GM21737 (cell line): Measurements from ENCODE around the gene CNKSR1.

ENCODE experiments used
- ATAC-seq: cut with Tn5 transposase; IDR thresholded peaks from one replicate; pipeline ENCODE4 v1.9.1; 2021; ENCODE audit warnings: mild to moderate bottlenecking, moderate library complexity; ENCODE audit not compliant: unreplicated experiment

CNKSR1 gene

GRCh38 chr1:26182383-26182696 lies 5.0 kb downstream of the CNKSR1 start:
- ATAC-seq, result no peak

GRCh38 chr1:26184086-26184485 lies 6.8 kb downstream of the CNKSR1 start:
- ATAC-seq, result no peak

DNA sequence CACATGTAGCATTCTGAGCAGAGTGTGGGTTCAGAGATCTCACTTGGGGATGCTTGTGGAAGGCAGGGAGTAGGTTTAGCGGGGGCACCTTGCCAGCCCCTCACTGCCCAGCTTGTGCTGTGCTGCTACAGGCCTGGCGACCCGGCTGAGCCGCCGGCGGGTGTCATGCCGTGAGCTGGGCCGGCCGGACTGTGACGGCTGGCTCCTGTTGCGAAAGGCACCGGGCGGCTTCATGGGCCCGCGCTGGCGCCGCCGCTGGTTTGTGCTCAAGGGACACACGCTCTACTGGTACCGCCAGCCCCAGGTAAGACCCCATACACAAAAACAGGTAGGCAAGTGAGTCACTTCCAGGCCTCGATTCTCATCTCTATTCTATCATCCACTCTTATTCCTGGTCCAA lies 7.6 kb downstream of the CNKSR1 start:
- ATAC-seq, result no peak

GRCh38 chr1:26187882-26188281 lies 10.6 kb downstream of the CNKSR1 start:
- no peak for ATAC-seq

GRCh38 chr1:26188477-26188876 lies 11.2 kb downstream of the CNKSR1 start:
- ATAC-seq, result no peak

DNA sequence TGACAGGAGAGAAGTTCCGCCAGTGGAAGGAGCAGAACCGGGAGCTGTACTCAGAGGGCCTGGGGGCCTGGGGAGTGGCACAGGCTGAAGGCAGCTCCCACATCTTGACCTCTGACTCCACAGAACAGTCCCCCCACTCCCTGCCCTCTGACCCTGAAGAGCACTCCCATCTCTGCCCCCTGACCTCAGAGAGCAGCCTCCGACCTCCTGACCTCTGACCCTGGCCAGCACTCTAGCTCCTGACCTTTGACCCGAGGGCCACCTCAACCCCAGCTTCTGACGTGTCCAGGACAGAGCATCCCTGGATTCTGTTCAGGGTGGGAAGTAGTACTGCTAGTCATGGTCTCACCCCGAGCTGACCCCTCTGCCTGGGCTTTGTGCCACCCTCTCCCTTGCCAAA lies 12.0 kb downstream of the CNKSR1 start:
- no peak for ATAC-seq

DNA sequence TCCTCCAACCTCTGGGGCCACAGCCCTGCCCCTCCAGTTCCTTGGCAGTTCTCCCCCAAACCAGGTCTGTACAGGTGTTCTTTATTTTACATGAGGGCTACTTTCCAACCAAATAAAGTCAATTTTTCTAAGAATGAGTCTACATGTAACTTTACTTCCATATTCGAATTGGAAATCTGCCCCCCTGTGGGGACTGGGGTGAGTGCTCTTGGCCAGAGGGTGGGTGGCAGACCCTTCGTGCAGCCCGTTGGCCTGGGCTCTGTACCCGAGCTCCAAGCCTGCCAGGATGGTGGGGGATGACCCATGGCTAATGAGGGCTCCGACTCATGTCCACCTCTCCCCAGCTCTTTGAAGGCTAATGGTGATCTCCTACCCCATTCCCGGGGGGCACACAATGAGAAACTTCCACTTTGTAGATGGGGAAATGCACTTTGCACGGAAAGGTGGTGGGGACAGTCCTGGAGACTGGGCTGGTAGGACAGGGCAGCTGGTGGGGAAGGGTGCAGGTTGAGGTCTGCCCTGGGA lies 12.5 kb downstream of the CNKSR1 start:
- no peak for ATAC-seq

DNA sequence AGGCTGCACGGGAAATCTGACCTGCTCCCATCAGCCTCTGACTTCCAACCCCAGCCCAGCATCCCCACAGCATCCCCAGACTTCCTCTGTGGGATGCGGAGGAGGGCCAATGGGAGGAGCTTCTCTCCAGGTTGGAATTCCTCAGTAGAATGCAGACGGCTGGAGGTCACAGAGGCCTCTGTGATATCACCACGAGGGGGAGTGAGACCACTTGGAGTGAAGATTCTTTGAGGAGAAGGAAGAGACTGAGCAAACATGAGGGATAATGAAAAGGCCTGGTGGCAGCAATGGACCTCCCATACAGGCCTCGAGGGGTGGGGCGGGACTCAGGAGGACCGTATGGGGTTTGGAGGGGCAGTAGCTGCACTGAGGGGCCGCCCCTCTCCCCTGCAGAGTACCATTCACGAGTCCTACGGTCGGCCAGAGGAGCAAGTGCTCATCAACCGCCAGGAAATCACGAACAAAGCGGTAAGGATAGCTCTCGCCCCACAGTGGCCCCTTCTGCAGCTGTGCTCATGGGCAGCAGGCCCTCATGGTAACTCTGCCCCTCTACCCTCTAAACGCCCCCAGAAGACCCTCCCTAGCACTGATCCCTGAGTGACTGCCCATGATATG lies 13.2 kb downstream of the CNKSR1 start, which contains the start of gene CATSPER4:
Gene CATSPER4, plus strand, starts transcription at position 230 of the 615 bp plus-strand sequence. Its CDS starts 26 bp downstream, at position 256.
- no peak for ATAC-seq

DNA sequence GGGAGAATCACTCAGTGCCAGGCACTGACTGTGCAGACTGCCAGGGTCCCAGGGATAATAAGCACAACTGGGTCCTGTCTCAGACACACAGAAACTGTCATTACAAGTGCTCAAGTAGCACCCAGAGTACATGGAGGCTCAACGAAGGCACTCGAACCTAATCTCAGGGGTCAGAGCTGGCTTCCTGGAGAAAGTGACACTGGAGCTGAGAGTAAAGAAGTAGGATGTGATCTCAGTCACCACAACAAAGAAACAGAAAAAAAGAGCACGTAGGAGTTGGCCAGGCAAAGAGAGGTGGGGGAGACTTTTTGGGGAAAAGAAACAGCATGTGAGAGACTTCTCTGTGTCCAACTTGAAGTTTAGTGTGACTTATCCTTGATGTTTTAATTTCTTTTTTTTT lies 14.4 kb downstream of the CNKSR1 start:
- no peak for ATAC-seq

GRCh38 chr1:26195805-26196204 lies 18.5 kb downstream of the CNKSR1 start:
- ATAC-seq, result no peak

GRCh38 chr1:26197301-26197700 lies 20.0 kb downstream of the CNKSR1 start:
- no peak for ATAC-seq

DNA sequence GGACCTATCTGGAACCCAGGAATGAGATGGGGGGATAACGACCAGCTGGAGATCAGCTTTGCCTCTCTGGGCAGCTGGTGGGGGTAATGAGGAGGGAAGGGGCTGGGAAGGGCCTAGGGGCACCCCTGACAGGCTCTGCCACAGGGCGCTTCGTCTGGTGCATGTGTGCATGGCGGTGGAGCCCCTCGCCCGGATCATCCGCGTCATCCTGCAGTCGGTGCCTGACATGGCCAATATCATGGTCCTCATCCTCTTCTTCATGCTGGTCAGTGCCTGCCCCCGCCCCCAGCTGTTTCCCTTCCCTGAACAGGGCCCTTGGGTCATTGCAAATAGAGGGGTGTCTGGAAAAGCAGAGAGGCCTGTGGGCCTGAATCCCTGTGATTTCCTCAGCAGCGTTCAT lies 20.5 kb downstream of the CNKSR1 start:
- ATAC-seq, result no peak

DNA sequence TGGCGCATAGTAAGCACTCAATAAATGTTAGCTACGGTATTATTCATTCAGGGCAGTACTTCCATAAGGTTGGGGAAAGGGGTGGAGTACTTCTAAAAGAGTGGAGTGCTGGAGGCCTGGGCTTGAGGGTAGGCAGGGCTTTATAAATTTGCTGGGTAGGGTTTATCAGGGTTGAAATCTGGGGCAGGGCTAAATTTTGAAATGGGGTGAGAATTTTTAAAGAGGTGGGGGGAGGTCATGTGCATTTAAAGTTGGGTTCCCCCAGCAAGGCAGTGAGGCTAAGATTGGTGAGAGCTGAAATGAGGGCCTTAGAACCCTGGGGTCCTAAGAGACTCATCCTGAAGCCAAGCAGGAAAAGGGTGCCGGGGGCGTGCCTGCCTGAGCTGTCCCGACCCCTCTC lies 23.1 kb downstream of the CNKSR1 start:
- ATAC-seq, result no peak

- no peak for ATAC-seq
Observed at GRCh38 chr1:26203642-26204318, 26.5 kb downstream of the CNKSR1 start.

GRCh38 chr1:26210147-26210870 lies 33.0 kb downstream of the CNKSR1 start:
- no peak for ATAC-seq

- ATAC-seq, result no peak
Observed at GRCh38 chr1:26212726-26213125, 35.4 kb downstream of the CNKSR1 start.

GRCh38 chr1:26213335-26213905 lies 36.1 kb downstream of the CNKSR1 start:
- no peak for ATAC-seq

- ATAC-seq, result no peak
Observed at GRCh38 chr1:26215246-26215645, 38.0 kb downstream of the CNKSR1 start.

DNA sequence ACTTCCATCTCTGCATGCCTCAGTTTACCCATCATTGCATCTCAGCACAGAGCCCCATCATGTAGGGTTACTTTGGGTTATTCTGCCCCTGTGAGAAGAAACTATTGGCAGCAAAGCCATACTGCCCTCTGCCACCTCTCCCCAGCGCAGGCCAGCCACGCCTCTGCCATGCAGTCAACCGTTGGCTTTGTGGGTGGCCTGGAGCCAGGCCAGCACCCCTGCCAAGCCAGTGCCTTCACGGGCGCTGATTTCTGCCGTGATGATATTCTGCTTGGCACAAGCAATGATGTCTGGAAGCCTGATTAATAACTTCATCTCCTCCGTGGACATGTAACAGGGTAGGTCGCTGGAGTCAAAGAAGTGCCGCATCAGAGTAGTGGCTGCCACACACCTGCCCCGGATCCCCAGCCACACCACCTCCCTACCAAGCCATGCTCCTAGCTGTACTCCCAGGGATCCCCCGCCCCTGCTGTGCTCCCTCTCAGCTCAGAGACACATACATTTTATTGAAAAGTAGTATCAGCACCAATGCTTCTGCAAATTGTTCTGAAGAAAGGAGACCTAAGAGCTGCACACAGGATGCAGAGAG lies 41.7 kb downstream of the CNKSR1 start:
- no peak for ATAC-seq

- no peak for ATAC-seq
Observed at GRCh38 chr1:26220199-26220912, 43.1 kb downstream of the CNKSR1 start.

GRCh38 chr1:26221094-26221493 lies 43.8 kb downstream of the CNKSR1 start:
- no peak for ATAC-seq
